Measurements from ENCODE around the gene GRB14. TPM values are rescaled to one million over a fixed set of nuclear protein-coding genes. Genes with fewer than 3 reads are reported as not detected.

The GRB14 gene
- total RNA-seq, 1 experiment from 2014 or later, result 6.3 TPM

GRCh38 chr2:164644036-164644700 is 22.9 kb upstream of the GRB14 start:
- Histone ChIP-seq H3K4me1 (ENCODE audit: control insufficient read depth in 1 of 2, insufficient read depth in 2 of 2, low read length in 2 of 2) (no peaks in the 10 kb centered on the region), H3K27ac (ENCODE audit: low read depth, low read length) (no peak overlapping the region), H3K9ac (ENCODE audit: low read length) (no peak overlapping the region), H3K4me3 (replicated peaks in 1 of 2; ENCODE audit: low read depth in 1 of 2, low read length in 2 of 2) (no peak overlapping the region), H3K36me3 (ENCODE audit: control insufficient read depth in 1 of 2, insufficient read depth in 2 of 2, low read length in 2 of 2) (no peaks in the 10 kb centered on the region), H3K9me3 (ENCODE audit: control insufficient read depth in 1 of 2, insufficient read depth in 1 of 2, low read depth in 1 of 2, low read length in 2 of 2) (no peaks in the 10 kb centered on the region), H3K4me2 (ENCODE audit: low read length) (no peak overlapping the region), H3K9me2 (ENCODE audit: insufficient read depth) (no peaks in the 10 kb centered on the region), H4K20me1 (ENCODE audit: insufficient read depth) (no peaks in the 10 kb centered on the region), H3K79me2 (ENCODE audit: insufficient read depth, low read length) (no peaks in the 10 kb centered on the region), H3K27me3 (ENCODE audit: insufficient read depth, low read length) (no peaks in the 10 kb centered on the region), H2AFZ (ENCODE audit: low read depth, low read length, poor library complexity, severe bottlenecking) (no peak overlapping the region)
- intact Hi-C loops (cut with micrococcal nuclease), result no loop called here
- ChIA-PET RAD21 (ENCODE audit: low non-redundant PET in 1 of 2, low total read pairs in 2 of 2, uncharacterized antibody in 2 of 2, unreplicated experiment in 2 of 2) (no interaction called here), POLR2A (no interaction called here), CTCF (no interaction called here)
- no peak for TF ChIP-seq POLR2AphosphoS5 (IDR thresholded peaks at IDR 0.05; ENCODE audit: low read depth, low read length)
- TF ChIP-seq EZH2phosphoT487 (IDR thresholded peaks at IDR 0.05; ENCODE audit: borderline replicate concordance), result no peak
- no peak for TF ChIP-seq CEBPB (IDR thresholded peaks at IDR 0.05; ENCODE audit: low read depth)
- no peak for TF ChIP-seq SP1 (IDR thresholded peaks at IDR 0.05; ENCODE audit: low read depth)
- TF ChIP-seq EGR1 (IDR thresholded peaks at IDR 0.05; ENCODE audit: low read depth), result no peak
- TF ChIP-seq ZBTB33 (IDR thresholded peaks at IDR 0.05; ENCODE audit: extremely low read depth, insufficient replicate concordance, low read length), result no peak
- TF ChIP-seq MAX (IDR thresholded peaks at IDR 0.05), result no peak
- TF ChIP-seq FOSL1 (IDR thresholded peaks at IDR 0.05; ENCODE audit: low read depth), result no peak
- TF ChIP-seq ATF3 (IDR thresholded peaks at IDR 0.05), result no peak
- no peak for TF ChIP-seq ZNF274 (IDR thresholded peaks at IDR 0.05; ENCODE audit: low read depth, low read length)
- no peak for TF ChIP-seq YY1 (IDR thresholded peaks at IDR 0.05; ENCODE audit: extremely low read depth, insufficient replicate concordance, low read depth, low read length)
- no peak for TF ChIP-seq CTCF (IDR thresholded peaks at IDR 0.05 in 2 of 3, conservative IDR thresholded peaks at IDR 0.05 in 1 of 3; ENCODE audit: borderline replicate concordance in 1 of 3, insufficient read depth in 1 of 3, low read depth in 2 of 3, low read length in 2 of 3)
- no peak for TF ChIP-seq EZH2 (IDR thresholded peaks at IDR 0.05)
- ATAC-seq (no peak), DNase-seq (ENCODE audit: low read depth, low spot score) (no peak)
- no TSS peak for BruUV-seq (replicated peaks)

Data from HCT116 (cell line).